Keratinocyte (primary cell): ENCODE results near the gene MEOX1.

Source experiments
- CTCF ChIP-seq, 3 experiments: IDR thresholded peaks in 1 of 3; conservative IDR thresholded peaks in 1 of 3; optimal IDR thresholded peaks in 1 of 3; 2 replicates in 2 of 3; 3 replicates in 1 of 3; pipeline versions ENCODE3 to v1.5.1; 2011; ENCODE audit warnings: low read length in 3 of 3, mild to moderate bottlenecking in 3 of 3, moderate library complexity in 2 of 3, control low read depth in 1 of 3, inconsistent platforms in 1 of 3; ENCODE audit not compliant: insufficient read depth in 2 of 3; ENCODE audit errors: extremely low read depth in 1 of 3
- EZH2 ChIP-seq: IDR thresholded peaks from one replicate; pipeline ENCODE4 v1.6.1; 2012; ENCODE audit warnings: inconsistent platforms, mild to moderate bottlenecking, low read length, moderate library complexity

- TF ChIP-seq CTCF (optimal IDR thresholded peaks at IDR 0.05 in 1 of 3, IDR thresholded peaks at IDR 0.05 in 1 of 3, conservative IDR thresholded peaks at IDR 0.05 in 1 of 3; ENCODE audit: extremely low read depth in 1 of 3, insufficient read depth in 2 of 3, low read length in 3 of 3) (no peak), EZH2 (no peak)
Measured at GRCh38 chr17:43695970-43696865, 34.5 kb upstream of the MEOX1 start.
